HG03442 (cell line): ENCODE data around the gene PEX5L.
"Not testable (repeated sequence)": the region's sequence is repeated elsewhere in the genome, so short reads cannot be mapped to it uniquely, and the experiment has no call there.

Experiments
- ATAC-seq: cut with Tn5 transposase; IDR thresholded peaks from one replicate; pipeline ENCODE4 v1.9.1; 2021; ENCODE audit warnings: mild to moderate bottlenecking, moderate library complexity; ENCODE audit not compliant: unreplicated experiment

Gene PEX5L

DNA sequence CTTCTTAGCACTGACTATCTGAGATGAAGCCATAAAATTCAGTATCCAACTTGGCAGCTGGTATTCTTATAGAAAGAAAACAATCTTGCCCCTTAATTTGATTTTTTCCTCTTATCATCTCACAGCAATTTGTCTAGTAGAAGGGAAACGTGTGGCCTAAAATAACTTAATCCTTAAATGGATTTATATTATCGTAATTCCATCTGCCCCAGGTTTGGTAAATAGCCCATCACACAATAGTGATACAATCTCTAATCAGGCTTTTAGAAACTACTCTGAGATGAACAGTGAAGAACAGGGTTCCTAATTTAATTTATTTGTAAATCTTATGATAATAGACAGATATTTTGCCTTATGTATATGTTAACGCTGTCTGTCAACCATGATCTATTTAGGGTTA is 24.8 kb downstream of the PEX5L start:
- no peak for ATAC-seq

DNA sequence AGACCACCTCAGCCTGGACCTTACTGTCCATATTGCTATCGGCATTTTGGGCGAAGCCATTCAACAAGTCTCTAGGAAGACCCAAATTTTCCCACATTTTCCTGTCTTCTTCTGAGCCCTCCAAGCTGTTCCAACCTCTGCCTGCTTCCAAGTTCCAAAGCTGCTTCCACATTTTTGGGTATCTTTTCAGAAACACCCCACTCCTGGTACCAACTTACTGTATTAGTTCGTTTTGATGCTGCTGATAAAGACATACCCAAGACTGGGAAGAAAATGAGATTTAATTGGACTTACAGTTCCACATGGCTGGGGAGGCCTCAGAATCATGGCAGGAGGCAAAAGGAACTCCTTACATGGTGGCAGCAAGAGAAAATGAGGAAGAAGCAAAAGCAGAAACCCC is 28.4 kb downstream of the PEX5L start:
- not testable (repeated sequence) for ATAC-seq

DNA sequence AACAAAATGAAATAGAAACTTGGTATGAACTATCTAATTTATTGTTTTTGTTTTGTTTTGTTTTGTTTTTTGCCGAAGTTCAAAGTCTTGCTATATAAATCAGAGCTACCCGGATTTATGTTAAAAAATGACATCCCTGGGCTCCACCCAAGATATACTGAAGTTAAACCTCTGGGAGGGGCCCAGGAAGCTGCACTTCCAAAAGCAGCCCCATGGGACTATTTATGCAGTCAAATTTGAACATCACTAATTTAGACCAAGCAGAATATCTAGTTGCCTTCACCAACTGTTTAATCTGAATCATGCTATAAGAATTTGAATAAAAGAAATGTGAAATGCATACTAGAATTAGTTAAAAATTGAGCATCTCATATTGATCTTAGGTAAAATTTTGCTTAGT is 32.2 kb downstream of the PEX5L start:
- no peak for ATAC-seq

DNA sequence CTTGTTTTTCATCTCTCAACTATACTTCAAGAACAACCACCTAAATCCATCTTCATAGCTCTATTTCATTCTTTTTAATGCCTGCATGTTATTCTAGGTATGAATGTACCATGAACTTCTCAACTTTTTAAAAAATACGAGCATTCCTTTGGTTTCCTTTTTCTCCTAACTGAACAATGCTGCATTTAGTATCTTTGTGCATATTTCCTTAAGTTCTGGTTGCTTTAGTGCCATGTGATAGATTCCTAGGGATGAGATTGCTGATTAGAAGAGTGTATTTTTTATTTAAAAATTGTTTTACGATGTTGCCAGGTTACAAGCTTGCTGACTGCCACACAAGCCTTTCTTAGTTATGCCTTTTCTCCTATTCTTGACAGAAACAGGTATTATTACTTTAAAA is 34.7 kb downstream of the PEX5L start:
- no peak for ATAC-seq

DNA sequence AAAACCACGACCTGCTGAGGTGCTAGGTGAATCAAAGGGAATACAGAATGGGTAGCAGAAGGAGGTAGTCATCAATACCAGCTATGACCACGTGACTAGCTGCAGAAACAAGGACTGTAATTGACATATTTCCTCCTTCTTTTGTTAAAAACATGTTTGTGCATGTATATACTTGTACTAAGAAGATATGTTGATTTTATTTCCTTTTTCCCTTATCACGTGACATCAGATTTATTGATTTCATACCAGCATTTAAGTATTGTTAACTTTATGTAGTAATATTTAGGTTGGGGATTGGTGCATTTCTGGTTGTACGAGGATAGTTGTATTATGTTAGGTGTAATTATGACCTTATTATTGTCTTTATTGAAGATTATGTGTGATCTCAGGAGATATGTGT is 36.2 kb downstream of the PEX5L start:
- no peak for ATAC-seq

DNA sequence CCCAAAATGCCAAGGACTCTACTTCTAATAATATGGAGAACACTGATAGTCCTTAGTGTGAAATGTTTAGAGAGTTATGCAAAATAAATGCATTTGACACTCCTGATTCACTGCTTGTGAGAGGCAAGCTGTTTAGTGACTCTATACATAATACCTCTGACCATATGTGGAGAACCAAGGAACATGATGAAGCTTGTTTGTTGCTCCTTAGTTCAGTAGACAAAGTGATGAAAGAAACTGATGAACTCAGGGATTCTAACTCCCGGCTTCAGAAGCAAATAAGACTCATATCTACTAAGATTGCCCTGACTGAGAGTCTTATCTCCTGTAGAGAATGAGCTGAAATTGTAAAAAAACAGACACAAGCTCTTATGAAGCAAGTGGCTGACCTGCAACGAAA is 41.3 kb downstream of the PEX5L start:
- ATAC-seq: no peak

DNA sequence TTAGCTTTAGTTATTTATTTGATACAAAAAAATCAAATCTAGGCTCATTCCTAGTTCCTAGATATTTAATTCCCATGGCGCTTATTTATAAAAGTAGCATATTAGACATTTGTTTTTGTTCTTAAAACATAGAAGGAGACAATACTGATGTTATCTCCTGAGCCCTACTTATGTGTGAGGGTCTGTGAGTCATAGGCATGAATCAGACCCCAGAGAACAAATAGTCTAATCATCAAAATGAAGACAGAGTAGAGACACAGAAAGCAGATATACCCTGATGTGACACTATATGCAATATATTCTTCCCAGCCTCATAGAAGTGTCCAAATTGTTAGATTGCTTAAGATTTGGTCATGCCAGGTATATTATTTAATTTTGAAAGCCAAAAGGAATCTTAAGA is 44.9 kb downstream of the PEX5L start:
- no peak for ATAC-seq

DNA sequence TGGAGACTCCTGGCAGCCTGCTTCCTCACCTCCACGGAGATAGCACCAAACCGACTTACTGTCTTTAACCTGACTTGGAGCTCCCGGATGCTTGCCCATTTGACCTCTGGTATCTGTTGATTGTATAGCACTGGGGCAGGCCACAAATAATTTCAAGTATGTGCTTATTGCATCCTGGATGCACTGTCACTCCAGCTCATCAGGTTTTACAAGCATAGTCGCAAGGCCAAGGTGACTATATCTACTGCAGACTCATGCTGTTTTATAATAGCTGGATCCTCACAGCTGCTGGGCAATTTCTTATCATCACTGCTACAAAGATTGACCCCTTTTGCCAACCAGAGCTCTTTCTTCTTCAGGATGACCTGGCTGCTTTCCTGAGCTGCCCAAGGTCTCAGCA is 45.6 kb downstream of the PEX5L start:
- no peak for ATAC-seq

DNA sequence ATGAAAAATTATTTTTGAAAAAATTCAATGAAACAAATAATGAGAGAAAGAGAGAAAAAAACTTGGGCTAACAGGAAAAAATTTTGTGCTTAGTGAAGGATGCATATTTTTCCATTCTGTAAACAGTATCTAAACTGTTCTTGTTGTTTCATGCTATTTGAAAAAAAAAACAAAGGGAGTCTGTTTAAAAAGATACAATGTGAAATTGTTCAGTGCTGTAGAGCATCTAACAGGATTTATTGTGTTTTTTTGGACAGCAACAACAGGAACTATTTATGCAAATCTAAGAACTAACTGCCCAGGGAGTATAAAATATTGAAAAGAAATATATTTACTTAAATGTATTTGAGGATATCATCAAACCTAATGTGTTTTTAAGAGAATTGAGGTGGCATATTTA is 55.1 kb downstream of the PEX5L start:
- no peak for ATAC-seq

DNA sequence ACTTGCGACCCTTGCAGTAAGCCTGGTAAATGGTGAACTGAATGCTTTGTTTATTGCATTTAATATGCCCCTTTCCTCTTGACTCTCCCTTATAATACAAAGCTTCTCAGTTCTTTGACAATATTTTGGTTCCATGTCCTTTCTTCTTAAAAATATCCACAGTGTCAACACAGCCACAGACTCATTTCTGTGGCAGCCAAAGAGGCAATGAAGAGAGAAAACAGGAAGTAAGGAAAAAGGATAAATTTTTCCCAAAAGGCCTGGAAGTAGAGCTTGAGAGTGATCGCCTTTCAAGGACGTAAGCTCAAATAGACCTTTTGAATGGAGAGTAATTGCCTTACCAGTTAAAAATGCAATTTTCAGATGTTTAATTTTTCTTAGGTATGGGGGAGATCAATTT is 59.4 kb downstream of the PEX5L start:
- no peak for ATAC-seq

DNA sequence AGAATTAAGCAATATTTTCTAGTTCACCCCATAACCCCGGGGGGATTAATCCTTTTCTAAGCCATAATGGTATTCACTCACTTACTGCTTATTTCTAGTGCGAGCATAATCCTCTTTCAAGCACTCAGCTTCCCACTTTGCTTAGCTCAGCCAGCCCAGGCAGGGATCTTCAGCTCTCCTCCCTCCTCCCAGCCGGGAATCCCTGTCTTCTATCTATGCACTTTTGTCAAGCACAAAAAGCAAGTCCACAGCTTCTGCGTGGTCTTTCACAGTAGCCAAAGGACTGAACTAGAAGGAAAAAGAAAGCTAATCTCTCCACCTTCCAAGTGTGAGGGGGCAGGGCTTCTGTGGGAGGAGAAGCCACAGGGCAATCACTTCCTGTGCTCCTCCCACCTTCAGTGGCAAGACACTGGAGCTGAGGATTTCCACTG is 62.8 kb downstream of the PEX5L start:
- no peak for ATAC-seq

DNA sequence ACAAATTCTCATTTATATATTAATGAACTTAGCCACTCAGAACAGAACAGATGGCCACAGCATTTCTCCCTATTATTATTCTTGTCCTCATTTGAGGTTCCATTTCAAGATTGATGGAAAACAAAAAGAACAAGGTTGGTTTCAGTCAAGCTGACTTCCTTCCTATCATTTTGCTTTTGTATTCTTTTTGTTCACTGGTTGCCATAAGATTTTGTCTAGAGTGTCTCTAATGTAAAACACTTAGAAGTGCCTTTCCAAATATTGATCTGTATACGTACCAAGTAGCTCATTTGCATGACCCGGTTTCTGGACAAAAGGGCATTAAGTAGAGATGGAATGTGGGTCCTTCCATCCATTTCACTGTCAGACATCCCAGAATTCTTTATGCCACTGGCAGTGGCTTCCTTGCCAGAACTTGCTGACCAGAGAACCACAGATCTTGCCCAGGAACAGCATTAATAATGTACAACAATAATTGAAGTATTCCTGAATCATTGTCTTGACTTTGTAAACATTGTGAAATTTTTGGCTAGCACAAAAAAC is 63.8 kb downstream of the PEX5L start:
- no peak for ATAC-seq

DNA sequence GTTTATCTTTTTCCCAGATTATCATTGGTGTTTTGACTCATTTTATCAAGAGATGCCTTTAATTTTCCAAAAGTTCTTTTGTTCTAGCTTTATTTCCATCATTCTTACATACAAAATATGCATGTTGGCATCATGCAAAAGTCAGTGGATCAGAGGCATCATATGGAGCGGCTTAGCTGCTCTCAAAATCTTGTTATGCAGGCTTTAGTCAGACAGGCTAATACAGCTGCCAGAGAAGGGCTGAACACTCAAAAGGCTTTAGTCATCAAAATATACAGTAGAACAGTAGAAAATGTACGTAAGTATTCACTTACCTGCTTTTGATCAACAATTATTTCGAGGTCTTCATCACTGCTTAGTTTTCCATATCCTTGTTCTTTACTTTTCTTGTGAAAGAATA is 65.5 kb downstream of the PEX5L start:
- no peak for ATAC-seq

DNA sequence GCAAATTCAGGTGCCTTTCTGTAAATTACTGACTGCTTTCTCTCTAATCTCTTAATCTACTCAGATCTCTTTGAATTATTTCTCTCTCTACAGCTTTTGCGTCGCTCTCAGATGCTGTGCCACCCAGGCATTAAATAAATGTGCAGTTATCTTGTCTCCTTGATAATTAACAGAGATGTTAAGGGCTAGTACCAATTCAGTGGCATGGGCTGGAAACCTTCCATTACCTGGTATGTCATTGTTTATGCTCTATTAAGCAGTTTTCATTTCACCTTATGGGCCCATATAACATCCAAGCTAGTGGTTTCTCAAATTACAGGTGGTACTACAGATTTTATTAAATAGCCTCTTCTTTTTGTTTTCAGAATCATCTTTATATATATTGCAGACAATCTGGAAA is 66.0 kb downstream of the PEX5L start:
- ATAC-seq: no peak

DNA sequence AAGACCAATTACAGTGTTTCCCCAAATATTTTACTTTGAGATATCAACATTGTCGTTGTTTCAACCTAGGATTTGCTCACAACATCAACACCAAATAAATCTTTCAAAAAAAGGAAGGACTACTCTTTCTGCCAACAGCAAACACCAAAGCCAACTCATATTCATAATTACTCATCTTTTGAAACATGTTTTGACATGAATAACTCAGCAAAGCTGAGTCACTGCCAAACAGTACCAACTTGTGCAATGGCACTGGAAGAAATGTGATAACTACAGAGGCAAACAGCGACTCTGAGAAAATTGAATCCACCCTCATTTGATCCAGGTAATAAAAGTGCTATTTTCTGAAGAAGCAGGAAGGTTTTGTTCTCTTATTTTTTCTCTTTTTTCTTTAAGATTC is 67.2 kb downstream of the PEX5L start:
- ATAC-seq: peak; percentile 41

DNA sequence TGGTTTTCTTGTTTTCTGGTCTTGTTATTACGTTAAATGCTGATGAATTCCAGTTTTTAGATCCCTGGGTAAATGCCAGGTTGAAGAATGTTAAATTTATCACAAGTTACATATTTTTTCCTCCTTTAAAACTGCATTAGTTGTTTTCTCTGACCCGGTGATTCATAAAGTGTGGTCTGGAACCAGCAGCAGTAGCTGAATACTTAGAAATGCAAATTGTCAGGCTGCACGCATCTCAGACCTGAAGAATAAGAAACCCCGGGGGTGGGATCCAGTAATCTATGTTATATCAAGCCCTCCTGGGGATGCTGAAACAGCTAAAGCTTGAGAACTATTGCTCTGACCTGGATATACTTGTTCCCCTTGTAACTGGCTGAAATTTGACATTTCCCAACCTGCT is 69.1 kb downstream of the PEX5L start:
- ATAC-seq: peak; percentile 90

DNA sequence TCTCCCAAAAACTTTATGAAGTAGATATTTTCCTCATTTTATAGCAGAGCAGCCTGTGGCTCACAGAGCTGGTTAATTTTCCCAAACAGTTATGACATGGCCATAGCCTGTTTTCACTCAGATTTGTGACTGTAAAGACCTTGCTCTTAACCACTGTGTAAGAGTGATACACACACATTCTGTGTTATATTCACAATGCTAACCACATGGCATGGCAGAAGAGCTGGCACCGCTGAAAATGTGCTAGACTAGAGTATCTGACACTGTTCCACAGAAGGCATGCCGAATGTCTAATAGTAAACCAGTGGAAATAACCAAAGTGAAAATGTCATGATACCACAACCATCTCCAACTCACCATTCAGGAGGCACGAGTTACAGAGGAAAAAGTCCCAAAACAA is 71.8 kb downstream of the PEX5L start:
- no peak for ATAC-seq

DNA sequence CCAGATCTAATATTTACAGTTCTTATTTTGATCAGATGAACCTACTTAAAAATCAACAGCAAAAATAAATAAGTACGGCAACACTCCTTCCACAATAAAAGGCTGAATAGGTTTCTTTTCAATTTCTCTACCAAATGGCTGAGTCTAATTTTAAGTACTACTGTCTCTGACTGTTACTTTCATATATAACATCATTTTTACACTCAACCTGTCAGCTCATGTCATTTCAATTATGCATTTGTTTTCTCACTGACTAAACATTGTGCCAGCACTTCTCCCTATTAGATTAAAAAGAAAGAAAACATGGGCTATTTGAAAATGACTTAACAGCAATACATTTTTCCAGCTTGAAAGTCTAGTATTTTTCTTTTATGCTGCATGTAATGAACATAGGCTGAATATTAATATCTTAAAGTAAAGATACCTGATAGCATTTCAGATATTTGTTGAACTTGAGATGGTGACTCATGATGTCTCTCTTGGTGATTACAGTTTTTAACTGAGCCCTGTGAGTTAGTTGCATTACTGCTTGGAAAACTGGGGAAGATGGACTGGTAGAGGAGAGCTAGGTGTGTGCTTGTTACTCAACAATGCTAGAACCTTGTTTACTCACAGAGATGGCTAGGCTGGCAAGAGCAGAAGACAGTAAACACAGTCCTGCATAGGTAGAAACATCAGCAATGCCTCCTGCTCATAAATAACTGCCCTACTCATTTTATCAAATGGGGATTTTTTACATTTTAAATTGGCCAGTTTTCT is 73.9 kb downstream of the PEX5L start:
- ATAC-seq: peak; percentile 27

DNA sequence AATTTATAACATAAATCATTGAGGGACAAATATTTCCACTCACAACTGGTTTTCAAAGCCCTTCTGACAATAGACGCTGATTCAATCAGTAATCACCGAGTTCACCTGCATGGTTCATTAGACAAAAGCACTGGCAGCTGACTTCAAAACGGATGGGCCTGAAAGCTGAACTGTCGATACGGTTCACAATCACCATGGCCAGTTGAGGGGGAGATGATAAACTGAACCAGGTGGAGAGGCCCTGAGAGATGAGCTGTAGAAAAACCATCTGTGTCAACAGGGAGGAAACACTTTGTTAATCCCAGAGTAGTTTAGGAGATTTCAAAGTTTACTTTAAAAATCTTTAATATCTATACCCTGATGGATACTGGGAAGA is 75.0 kb downstream of the PEX5L start:
- ATAC-seq: peak; percentile 73

DNA sequence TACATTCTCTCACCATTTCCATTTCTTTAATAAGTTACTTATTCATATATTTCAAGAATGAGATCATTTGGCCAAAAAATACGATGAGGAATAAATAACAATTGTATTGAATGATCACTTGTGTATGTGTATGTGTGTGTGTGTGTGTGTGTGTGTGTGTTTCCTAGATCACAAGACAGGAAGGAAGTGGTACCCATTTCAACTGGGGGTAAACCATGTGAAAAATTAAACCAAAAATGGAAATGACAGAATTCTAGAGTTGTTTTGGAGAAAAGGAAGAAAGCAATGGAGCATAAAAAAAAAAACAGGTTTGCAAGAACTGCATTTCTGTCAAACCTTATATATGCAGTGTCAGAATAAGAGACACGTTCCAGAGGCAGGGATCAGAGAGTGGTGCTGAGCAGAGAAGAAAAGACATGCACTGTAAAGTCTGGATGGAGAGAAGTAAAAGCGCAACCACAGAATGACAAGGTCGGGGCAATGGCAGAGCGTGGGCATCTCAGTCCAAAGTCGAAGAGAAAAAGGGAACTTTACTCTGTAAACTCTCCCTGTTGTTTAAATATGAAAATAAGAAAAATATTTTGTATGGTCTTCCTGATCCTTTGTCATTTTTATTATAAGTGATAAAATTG is 75.5 kb downstream of the PEX5L start:
- ATAC-seq: peak; percentile 22

DNA sequence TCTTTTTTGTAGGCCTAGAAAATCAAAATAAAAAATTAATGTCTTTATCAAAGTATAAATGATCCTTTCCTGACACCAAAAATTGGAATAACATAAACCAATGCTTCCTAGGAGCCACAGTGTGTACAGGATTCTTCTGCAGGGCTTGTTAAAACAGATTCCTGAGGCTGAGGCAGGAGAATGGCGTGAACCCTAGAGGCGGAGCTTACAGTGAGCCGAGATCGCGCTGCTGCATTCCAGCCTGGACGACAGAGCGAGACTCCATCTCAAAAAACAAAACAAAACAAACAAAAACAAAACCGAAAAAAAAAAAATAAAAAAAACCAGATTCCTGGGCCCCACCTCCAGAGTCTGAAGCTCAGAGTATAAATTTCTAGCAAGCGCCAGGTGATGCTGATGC is 78.0 kb downstream of the PEX5L start:
- no peak for ATAC-seq

DNA sequence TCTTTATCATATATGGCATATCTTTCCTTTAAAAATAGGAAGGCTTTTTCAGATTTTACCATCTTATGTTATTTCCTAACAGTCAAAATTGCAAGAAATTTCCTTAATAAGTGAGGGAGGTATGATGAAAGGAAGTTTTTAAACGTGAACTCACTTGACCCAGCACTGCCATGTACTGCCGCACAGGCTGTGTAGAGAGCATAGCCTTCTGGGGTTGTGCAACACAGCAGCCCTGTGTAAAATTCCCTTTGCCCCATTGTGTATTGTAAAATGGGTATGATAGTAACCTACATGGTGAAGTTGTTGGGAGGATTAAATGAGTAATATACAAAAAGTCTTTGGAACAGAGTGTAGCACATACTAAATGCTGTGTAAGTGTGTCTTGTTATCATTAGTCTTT is 78.6 kb downstream of the PEX5L start:
- ATAC-seq: no peak
